Astrocyte of the cerebellum (primary cell): ENCODE measurements around the gene SLIT3.
A peak's percentile ranks its signal among the peaks of the same experiment; 100 is the strongest.

Experiments used
- DNase-seq: peaks from one replicate; pipeline ENCODE4 v3.0.0-alpha.2; 2011; ENCODE audit warnings: low read depth
- H3K4me3 ChIP-seq: 2 replicates; pipeline ENCODE4 v1.5.1; 2011; ENCODE audit warnings: mild to moderate bottlenecking, low read depth, low read length, moderate library complexity
- CTCF ChIP-seq: IDR thresholded peaks from 2 replicates; pipeline ENCODE4 v1.5.1; 2012; ENCODE audit warnings: low read length, low read depth, moderate library complexity, mild to moderate bottlenecking; ENCODE audit errors: missing control alignments
- in situ Hi-C: cut with HindIII; loops from 2 replicates; pipeline ENCODE4 v1.10.0; 2017; ENCODE audit warnings: low sequenced_read_pairs

The SLIT3 gene

GRCh38 chr5:169168280-169168679 lies 132.7 kb downstream of the SLIT3 start:
- DNase-seq, result no peak
- in situ Hi-C loops, result no loop called here
- TF ChIP-seq CTCF, result no peak
- H3K4me3 ChIP-seq, result no peak overlapping the region

- in situ Hi-C loops, result no loop called here
- no peak for TF ChIP-seq CTCF
- no peak overlapping the region for H3K4me3 ChIP-seq
- no peak for DNase-seq
These were observed 134.9 kb downstream of the SLIT3 start for GRCh38 chr5:169166078-169166477.

- TF ChIP-seq CTCF, result no peak
- DNase-seq, result no peak
- in situ Hi-C loops, result no loop called here
- H3K4me3 ChIP-seq, result no peak overlapping the region
These were observed 135.9 kb downstream of the SLIT3 start for GRCh38 chr5:169165052-169165451.

- TF ChIP-seq CTCF, result no peak
- in situ Hi-C loops, result no loop called here
- DNase-seq, result no peak
- H3K4me3 ChIP-seq, result no peak overlapping the region
These were observed 136.4 kb downstream of the SLIT3 start for GRCh38 chr5:169164481-169164925.

- in situ Hi-C loops, result no loop called here
- H3K4me3 ChIP-seq, result no peak overlapping the region
- peak; percentile 37 for DNase-seq
- no peak for TF ChIP-seq CTCF
These were observed 138.5 kb downstream of the SLIT3 start for GRCh38 chr5:169162407-169162806.

GRCh38 chr5:169161022-169161680 lies 139.8 kb downstream of the SLIT3 start:
- no peak overlapping the region for H3K4me3 ChIP-seq
- peak; percentile 83 for DNase-seq
- in situ Hi-C loops, result no loop called here
- TF ChIP-seq CTCF, result no peak
